GM18873 (cell line): ENCODE measurements around the gene CAPNS1.

ENCODE experiments used
- ATAC-seq: cut with Tn5 transposase; IDR thresholded peaks from one replicate; pipeline ENCODE4 v1.9.1; 2021; ENCODE audit warnings: mild to moderate bottlenecking, moderate library complexity, moderate number of reproducible peaks; ENCODE audit not compliant: unreplicated experiment, low FRiP score

Gene CAPNS1

GRCh38 chr19:36139473-36140303, at the start of gene CAPNS1:
Gene CAPNS1, plus strand, starts transcription at chr19:36140066. Its CDS starts 946 bp downstream, at chr19:36141012.
- peak; percentile 72 for ATAC-seq

GRCh38 chr19:36090910-36091695, 48.8 kb upstream of the CAPNS1 start:
- ATAC-seq: no peak

- no peak for ATAC-seq
Measured at GRCh38 chr19:36092566-36092965, 47.3 kb upstream of the CAPNS1 start.

- ATAC-seq: no peak
Measured at GRCh38 chr19:36093146-36093662, 46.7 kb upstream of the CAPNS1 start.

- ATAC-seq: no peak
Measured at GRCh38 chr19:36093687-36094086, 46.2 kb upstream of the CAPNS1 start.

- no peak for ATAC-seq
Measured at GRCh38 chr19:36097036-36097435, 42.8 kb upstream of the CAPNS1 start.

- no peak for ATAC-seq
Measured at GRCh38 chr19:36099166-36099785, 40.6 kb upstream of the CAPNS1 start.

GRCh38 chr19:36100476-36100875, 39.4 kb upstream of the CAPNS1 start:
- no peak for ATAC-seq

- ATAC-seq: no peak
Measured at GRCh38 chr19:36101550-36102327, 38.1 kb upstream of the CAPNS1 start.

- ATAC-seq: no peak
Measured at GRCh38 chr19:36103040-36103626, 36.7 kb upstream of the CAPNS1 start.

GRCh38 chr19:36103842-36104552, 35.9 kb upstream of the CAPNS1 start:
- ATAC-seq: no peak

GRCh38 chr19:36106441-36106840, 33.4 kb upstream of the CAPNS1 start:
- ATAC-seq: no peak

- no peak for ATAC-seq
Measured at GRCh38 chr19:36106991-36107390, 32.9 kb upstream of the CAPNS1 start.

GRCh38 chr19:36108684-36109083, 31.2 kb upstream of the CAPNS1 start:
- ATAC-seq: no peak

- no peak for ATAC-seq
Measured at GRCh38 chr19:36110487-36111199, 29.2 kb upstream of the CAPNS1 start, which contains the start of gene OVOL3. Gene OVOL3, plus strand, starts transcription at chr19:36111143. Its CDS starts 60 bp downstream, at chr19:36111203.

- no peak for ATAC-seq
Measured at GRCh38 chr19:36111200-36111539, 28.7 kb upstream of the CAPNS1 start.

GRCh38 chr19:36112678-36113077, 27.2 kb upstream of the CAPNS1 start:
- no peak for ATAC-seq

- no peak for ATAC-seq
Measured at GRCh38 chr19:36113425-36113824, 26.4 kb upstream of the CAPNS1 start.
